ENCODE measurements around the gene OTULIN. TPM values are rescaled to one million over a fixed set of nuclear protein-coding genes. Genes with fewer than 3 reads are reported as not detected.

OTULIN gene
- polyA plus RNA-seq, 2 donors: 5.7 to 6.2 TPM

DNA sequence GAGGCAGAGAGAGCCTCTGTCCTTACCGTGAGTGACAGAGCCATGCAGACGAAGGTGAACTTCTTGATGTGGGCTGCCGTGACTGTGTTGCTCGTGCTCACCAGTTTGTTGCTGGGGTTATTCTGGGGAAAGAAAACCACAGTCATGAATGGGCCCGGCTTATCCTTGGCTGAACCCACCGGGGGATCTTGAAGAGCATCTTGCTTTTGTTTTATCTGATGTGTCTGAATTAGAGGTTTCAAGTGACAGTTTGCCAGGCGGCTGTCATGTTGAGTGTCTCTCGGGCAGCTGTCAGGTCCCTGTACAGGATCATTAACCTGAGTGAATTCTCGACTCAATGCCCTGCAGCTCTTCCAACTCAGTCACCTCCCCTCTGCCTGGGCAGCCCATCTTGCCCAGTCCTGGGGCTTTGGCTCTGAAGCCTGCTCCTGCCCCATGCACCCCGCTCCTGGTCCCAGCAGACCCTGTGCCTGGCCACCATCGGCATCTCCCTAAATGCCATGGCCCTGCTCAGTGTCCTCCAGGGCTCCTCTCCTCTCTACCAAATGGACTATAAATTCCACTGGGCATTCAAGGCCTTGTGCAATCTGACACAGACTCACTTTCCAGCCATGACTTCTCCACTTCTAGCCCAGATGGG is 77.4 kb downstream of the OTULIN start:
- Histone ChIP-seq H3K4me3 (ENCODE audit: low read depth in 1 of 2, low read length in 2 of 2) (no peak overlapping the region), H3K27ac (ENCODE audit: low read depth in 2 of 2, low read length in 1 of 2) (no peak overlapping the region), H3K36me3 (ENCODE audit: control insufficient read depth in 2 of 2, insufficient read depth in 2 of 2, low read length in 1 of 2) (peaks cover 0 to 32% of the 10 kb centered on the region in 2 donors), H3K4me1 (ENCODE audit: control insufficient read depth in 2 of 2, insufficient read depth in 2 of 2, low read length in 1 of 2) (no peaks in the 10 kb centered on the region), H3K9me3 (ENCODE audit: control insufficient read depth in 2 of 2, insufficient read depth in 1 of 2, low read depth in 1 of 2, low read length in 1 of 2) (no peaks in the 10 kb centered on the region), H3K27me3 (ENCODE audit: control insufficient read depth in 1 of 2, insufficient read depth in 2 of 2, low read length in 2 of 2) (no peaks in the 10 kb centered on the region)
- 90 to 91% methylated on average over 11 of the region's 11 CpGs for WGBS, 2 donors

DNA sequence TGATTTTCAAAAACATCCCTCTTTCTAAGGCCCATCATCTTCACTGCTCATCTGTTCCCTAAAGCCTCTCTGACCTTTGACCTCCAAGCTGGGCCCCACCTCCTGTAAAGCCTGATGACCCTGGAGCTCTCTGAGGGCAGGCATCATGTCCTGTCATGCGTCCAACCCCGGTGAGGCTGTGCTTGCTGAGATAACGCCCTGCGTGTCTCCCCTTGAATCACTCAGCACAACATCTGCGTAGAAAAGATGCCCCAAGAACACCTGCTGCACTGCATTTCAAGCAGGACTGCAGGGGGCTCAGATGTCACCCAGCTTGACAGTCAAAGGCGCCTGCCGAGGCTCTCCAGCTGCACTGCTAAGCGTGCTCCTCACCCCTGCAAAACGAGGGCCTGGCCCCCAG is 78.0 kb downstream of the OTULIN start:
- 82 to 87% methylated on average over 9 of the region's 9 CpGs for WGBS, 2 donors
- Histone ChIP-seq H3K4me1 (ENCODE audit: control insufficient read depth in 2 of 2, insufficient read depth in 2 of 2, low read length in 1 of 2) (no peaks in the 10 kb centered on the region), H3K9me3 (ENCODE audit: control insufficient read depth in 2 of 2, insufficient read depth in 1 of 2, low read depth in 1 of 2, low read length in 1 of 2) (no peaks in the 10 kb centered on the region), H3K4me3 (ENCODE audit: low read depth in 1 of 2, low read length in 2 of 2) (no peak overlapping the region), H3K27me3 (ENCODE audit: control insufficient read depth in 1 of 2, insufficient read depth in 2 of 2, low read length in 2 of 2) (no peaks in the 10 kb centered on the region), H3K27ac (ENCODE audit: low read depth in 2 of 2, low read length in 1 of 2) (no peak overlapping the region), H3K36me3 (ENCODE audit: control insufficient read depth in 2 of 2, insufficient read depth in 2 of 2, low read length in 1 of 2) (peaks cover 0 to 29% of the 10 kb centered on the region in 2 donors)

DNA sequence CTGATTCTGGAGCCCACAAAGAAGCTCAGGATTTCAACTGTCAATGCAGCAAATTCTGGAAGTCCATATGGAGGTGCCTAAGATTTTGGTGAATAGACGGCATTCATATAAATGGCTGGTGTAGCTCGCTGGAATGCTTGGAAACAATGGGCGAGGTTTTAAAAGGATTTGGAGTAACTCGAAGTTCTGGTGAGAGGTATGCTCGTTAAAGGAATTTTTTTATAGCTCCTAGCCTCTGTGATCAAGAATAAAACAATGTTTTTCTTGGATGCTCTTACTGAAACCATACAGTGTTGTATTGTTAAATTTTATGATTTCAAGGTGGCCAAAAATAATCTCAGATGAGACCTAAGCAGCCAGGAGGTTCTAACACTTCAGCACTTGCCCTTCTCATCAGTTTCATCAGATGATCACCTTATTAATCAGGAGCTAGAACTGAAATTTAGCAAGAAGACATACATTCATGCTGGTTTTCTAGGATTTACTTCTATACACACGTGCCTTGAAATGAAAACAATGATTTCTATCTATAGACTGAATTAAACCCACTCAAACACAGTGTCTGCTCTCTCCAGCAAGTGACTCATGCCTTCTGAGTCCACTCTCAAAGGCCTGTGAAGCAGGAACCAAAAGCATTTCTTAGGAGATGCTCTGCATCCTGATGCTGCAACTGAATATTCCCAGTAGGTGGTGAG is 79.2 kb downstream of the OTULIN start:
- Histone ChIP-seq H3K27me3 (ENCODE audit: control insufficient read depth in 1 of 2, insufficient read depth in 2 of 2, low read length in 2 of 2) (no peaks in the 10 kb centered on the region), H3K27ac (ENCODE audit: low read depth in 2 of 2, low read length in 1 of 2) (no peak overlapping the region), H3K9me3 (ENCODE audit: control insufficient read depth in 2 of 2, insufficient read depth in 1 of 2, low read depth in 1 of 2, low read length in 1 of 2) (no peaks in the 10 kb centered on the region), H3K4me3 (ENCODE audit: low read depth in 1 of 2, low read length in 2 of 2) (no peak overlapping the region), H3K4me1 (ENCODE audit: control insufficient read depth in 2 of 2, insufficient read depth in 2 of 2, low read length in 1 of 2) (peaks cover 3% of the 10 kb centered on the region in 2 donors), H3K36me3 (ENCODE audit: control insufficient read depth in 2 of 2, insufficient read depth in 2 of 2, low read length in 1 of 2) (peaks cover 0 to 34% of the 10 kb centered on the region in 2 donors)
- WGBS, 2 donors: 80 to 86% methylated on average over 6 of the region's 6 CpGs

DNA sequence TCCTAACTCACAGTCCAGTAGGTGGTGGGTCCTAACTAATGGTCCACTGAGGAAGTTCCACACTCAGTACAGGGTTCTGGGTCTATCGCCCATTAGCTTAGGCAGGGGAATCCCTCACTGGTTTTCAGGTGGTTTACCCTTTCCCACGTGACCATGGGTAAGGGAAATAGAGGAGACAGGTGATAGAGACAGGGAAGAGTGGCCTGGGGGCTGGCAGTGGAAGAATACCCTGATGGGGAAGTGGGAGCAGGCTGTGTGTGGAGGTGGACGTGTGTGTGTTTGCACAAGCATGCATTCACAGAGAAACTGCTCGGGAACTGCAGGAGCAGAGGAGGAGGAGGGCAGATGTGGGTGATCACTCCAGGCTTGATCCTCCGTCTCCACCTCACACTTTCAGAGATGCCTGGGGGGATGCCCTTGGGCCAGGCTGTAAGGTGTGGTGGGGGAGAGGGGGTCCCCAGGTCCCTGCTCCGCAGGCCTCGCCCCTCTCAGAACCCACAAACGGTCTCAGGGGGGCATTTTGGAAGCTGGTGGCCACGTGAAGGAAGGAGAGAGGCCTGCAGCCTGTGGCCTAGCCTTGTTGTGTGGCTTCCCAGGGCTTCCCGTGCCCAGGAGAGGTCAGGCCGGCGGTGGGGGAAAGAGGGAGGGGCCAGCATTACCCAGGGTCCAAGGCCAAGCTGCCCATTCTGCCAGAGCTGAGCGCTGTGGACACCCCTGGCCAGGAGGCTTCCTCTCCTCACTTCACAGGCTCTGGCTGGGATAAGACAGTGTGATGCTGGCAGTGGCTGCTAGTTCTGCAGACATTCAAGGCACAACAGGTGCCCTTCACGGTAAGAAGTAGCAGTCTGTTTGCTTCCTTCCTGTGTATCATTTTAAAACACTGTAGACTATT is 80.0 kb downstream of the OTULIN start:
- no peak overlapping the region for H3K27ac ChIP-seq (ENCODE audit: low read depth in 2 of 2, low read length in 1 of 2)
- H3K36me3 ChIP-seq (ENCODE audit: control insufficient read depth in 2 of 2, insufficient read depth in 2 of 2, low read length in 1 of 2): peaks cover 0 to 34% of the 10 kb centered on the region in 2 donors
- no peak overlapping the region for H3K4me3 ChIP-seq (ENCODE audit: low read depth in 1 of 2, low read length in 2 of 2)
- 82 to 86% methylated on average over 14 of the region's 14 CpGs for WGBS, 2 donors
- H3K9me3 ChIP-seq (ENCODE audit: control insufficient read depth in 2 of 2, insufficient read depth in 1 of 2, low read depth in 1 of 2, low read length in 1 of 2): no peaks in the 10 kb centered on the region
- no peaks in the 10 kb centered on the region for H3K27me3 ChIP-seq (ENCODE audit: control insufficient read depth in 1 of 2, insufficient read depth in 2 of 2, low read length in 2 of 2)
- peaks cover 3% of the 10 kb centered on the region in 2 donors for H3K4me1 ChIP-seq (ENCODE audit: control insufficient read depth in 2 of 2, insufficient read depth in 2 of 2, low read length in 1 of 2)

DNA sequence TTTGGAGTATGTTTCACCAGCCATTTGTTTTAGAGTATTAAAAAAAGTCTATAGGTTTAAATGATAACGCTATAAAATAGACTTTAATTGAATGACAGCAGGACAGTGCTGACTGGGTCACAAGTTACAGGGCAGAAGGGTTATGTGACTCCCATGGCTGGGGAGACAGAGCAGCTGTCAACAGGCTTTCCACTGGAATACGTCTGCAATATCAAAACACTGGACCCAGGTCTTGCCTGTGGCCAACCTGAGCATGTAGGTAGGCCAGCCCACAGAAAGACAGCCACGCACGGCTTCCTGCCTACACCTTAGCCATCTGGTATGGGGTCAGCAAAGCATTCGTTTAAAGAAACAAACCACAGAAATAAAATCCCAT is 80.7 kb downstream of the OTULIN start:
- H3K36me3 ChIP-seq (ENCODE audit: control insufficient read depth in 2 of 2, insufficient read depth in 2 of 2, low read length in 1 of 2): peaks cover 0 to 34% of the 10 kb centered on the region in 2 donors
- WGBS, 2 donors: 84 to 91% methylated on average over 5 of the region's 5 CpGs
- no peaks in the 10 kb centered on the region for H3K27me3 ChIP-seq (ENCODE audit: control insufficient read depth in 1 of 2, insufficient read depth in 2 of 2, low read length in 2 of 2)
- H3K9me3 ChIP-seq (ENCODE audit: control insufficient read depth in 2 of 2, insufficient read depth in 1 of 2, low read depth in 1 of 2, low read length in 1 of 2): no peaks in the 10 kb centered on the region
- H3K4me3 ChIP-seq (ENCODE audit: low read depth in 1 of 2, low read length in 2 of 2): no peak overlapping the region
- H3K4me1 ChIP-seq (ENCODE audit: control insufficient read depth in 2 of 2, insufficient read depth in 2 of 2, low read length in 1 of 2): peaks cover 3% of the 10 kb centered on the region in 2 donors
- no peak overlapping the region for H3K27ac ChIP-seq (ENCODE audit: low read depth in 2 of 2, low read length in 1 of 2)

DNA sequence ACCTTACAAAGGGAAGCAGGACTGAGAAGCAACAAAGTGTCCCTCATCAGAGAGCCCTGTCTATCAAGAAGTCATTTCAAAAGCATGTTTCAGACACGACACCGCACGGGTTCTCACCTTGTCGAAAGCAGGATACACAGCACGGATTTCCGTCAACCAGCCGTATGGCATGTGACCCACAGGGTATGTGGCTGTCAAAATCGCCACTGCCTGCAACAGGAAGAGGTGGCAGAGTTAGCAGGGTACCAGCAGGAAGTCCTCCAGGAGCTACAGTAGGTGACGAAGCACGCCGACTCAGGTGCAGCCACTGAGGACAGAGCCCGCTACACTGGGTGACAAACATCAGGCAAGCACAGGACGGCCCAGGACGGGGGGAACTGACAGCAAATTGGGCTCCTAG is 81.2 kb downstream of the OTULIN start:
- H3K27me3 ChIP-seq (ENCODE audit: control insufficient read depth in 1 of 2, insufficient read depth in 2 of 2, low read length in 2 of 2): no peaks in the 10 kb centered on the region
- WGBS, 2 donors: 93% methylated on average over 14 of the region's 14 CpGs
- H3K4me3 ChIP-seq (ENCODE audit: low read depth in 1 of 2, low read length in 2 of 2): no peak overlapping the region
- H3K4me1 ChIP-seq (ENCODE audit: control insufficient read depth in 2 of 2, insufficient read depth in 2 of 2, low read length in 1 of 2): peaks cover 3% of the 10 kb centered on the region in 2 donors
- peaks cover 0 to 29% of the 10 kb centered on the region in 2 donors for H3K36me3 ChIP-seq (ENCODE audit: control insufficient read depth in 2 of 2, insufficient read depth in 2 of 2, low read length in 1 of 2)
- no peaks in the 10 kb centered on the region for H3K9me3 ChIP-seq (ENCODE audit: control insufficient read depth in 2 of 2, insufficient read depth in 1 of 2, low read depth in 1 of 2, low read length in 1 of 2)
- H3K27ac ChIP-seq (ENCODE audit: low read depth in 2 of 2, low read length in 1 of 2): no peak overlapping the region

DNA sequence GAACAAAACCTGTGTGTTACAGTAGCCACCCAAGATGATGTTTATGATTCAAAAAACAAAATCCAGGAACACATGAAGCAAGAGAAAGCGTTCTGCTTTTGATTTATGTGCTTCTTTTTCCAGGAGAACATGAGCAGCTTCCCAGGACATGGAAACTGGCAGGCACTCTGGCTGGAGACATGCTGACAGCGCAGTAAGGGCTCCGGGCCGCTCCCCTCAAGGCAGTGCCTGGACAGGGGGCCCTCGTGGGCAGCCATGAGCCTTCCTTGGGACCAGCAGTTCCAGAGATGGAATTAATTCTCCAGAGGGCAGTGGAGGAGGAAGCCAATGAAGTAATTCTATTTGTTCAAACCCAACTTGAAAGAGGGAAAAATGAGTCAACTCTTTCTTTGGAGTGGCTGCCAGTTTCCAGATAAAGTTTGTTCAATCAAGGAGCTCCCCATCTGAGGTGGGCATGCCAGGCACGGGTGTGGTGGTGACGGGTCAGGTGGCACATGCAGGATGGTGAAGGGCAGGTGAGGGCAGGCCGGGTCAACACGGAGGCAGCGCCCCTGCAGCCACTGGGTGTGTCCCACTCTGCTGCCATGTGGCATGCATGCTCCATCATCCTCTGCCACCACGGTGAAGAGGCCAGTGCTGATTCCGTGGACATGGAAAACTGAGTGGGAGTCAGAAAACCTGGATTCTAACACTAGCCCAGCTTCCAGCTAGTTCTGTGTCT is 83.8 kb downstream of the OTULIN start:
- no peak overlapping the region for H3K4me3 ChIP-seq (ENCODE audit: low read depth in 1 of 2, low read length in 2 of 2)
- H3K36me3 ChIP-seq (ENCODE audit: control insufficient read depth in 2 of 2, insufficient read depth in 2 of 2, low read length in 1 of 2): peaks cover 0 to 19% of the 10 kb centered on the region in 2 donors
- no peak overlapping the region for H3K27ac ChIP-seq (ENCODE audit: low read depth in 2 of 2, low read length in 1 of 2)
- no peaks in the 10 kb centered on the region for H3K9me3 ChIP-seq (ENCODE audit: control insufficient read depth in 2 of 2, insufficient read depth in 1 of 2, low read depth in 1 of 2, low read length in 1 of 2)
- 66 to 75% methylated on average over 12 of the region's 12 CpGs for WGBS, 2 donors
- H3K27me3 ChIP-seq (ENCODE audit: control insufficient read depth in 1 of 2, insufficient read depth in 2 of 2, low read length in 2 of 2): no peaks in the 10 kb centered on the region
- peaks cover 3% of the 10 kb centered on the region in 2 donors for H3K4me1 ChIP-seq (ENCODE audit: control insufficient read depth in 2 of 2, insufficient read depth in 2 of 2, low read length in 1 of 2)
